Esophagus (tissue), 2 donors: ENCODE results near the gene NUP50. TPM values are rescaled to one million over a fixed set of nuclear protein-coding genes. Genes with fewer than 3 reads are reported as not detected.

Experiments used
- H3K27ac ChIP-seq, 2 donors: one replicate each; pipeline ENCODE4 v1.5.1; 2013; ENCODE audit warnings: low read depth in 2 of 2, mild to moderate bottlenecking in 2 of 2, inconsistent platforms in 1 of 2, low read length in 1 of 2, moderate library complexity in 1 of 2
- H3K27me3 ChIP-seq, 2 donors: one replicate each; pipeline ENCODE4 v1.6.1; 2013; ENCODE audit warnings: low read length in 2 of 2, control low read depth in 1 of 2, mild to moderate bottlenecking in 1 of 2; ENCODE audit not compliant: insufficient read depth in 2 of 2, control insufficient read depth in 1 of 2
- H3K36me3 ChIP-seq, 2 donors: one replicate each; pipeline ENCODE4 v1.6.1; 2013; ENCODE audit warnings: low read length in 1 of 2; ENCODE audit not compliant: control insufficient read depth in 2 of 2, insufficient read depth in 2 of 2
- H3K4me1 ChIP-seq, 2 donors: one replicate each; pipeline ENCODE4 v1.6.1; 2013; ENCODE audit warnings: low read length in 1 of 2; ENCODE audit not compliant: control insufficient read depth in 2 of 2, insufficient read depth in 2 of 2
- H3K4me3 ChIP-seq, 2 donors: one replicate each; pipeline ENCODE4 v1.5.1; 2013; ENCODE audit warnings: low read length in 2 of 2, mild to moderate bottlenecking in 2 of 2, low read depth in 1 of 2, moderate library complexity in 1 of 2
- H3K9me3 ChIP-seq, 2 donors: one replicate each; pipeline ENCODE4 v1.6.1; 2013; ENCODE audit warnings: mild to moderate bottlenecking in 2 of 2, low read depth in 1 of 2, low read length in 1 of 2, moderate library complexity in 1 of 2; ENCODE audit not compliant: control insufficient read depth in 2 of 2, insufficient read depth in 1 of 2
- WGBS, 2 donors: extraction: QIAGEN DNeasy Blood & Tissue Kit; methylation state at CpG; one replicate each; pipeline ENCODE4 v1.1.7; 2013; 5-methylcytosine and 5-hydroxymethylcytosine counted together
- polyA plus RNA-seq, 2 donors: library from polyadenylated mRNA; stranded (reverse); fragments of 200-250 nt; gene quantifications; one replicate each; pipeline ENCODE4 v1.2.3, GENCODE V29; 2013
- donor health status: healthy with polysubstance abuse.
- donor health status: Bipolar disorder and iron deficiency.

Gene NUP50
- polyA plus RNA-seq, 2 donors = 19.7 to 21.5 TPM

DNA sequence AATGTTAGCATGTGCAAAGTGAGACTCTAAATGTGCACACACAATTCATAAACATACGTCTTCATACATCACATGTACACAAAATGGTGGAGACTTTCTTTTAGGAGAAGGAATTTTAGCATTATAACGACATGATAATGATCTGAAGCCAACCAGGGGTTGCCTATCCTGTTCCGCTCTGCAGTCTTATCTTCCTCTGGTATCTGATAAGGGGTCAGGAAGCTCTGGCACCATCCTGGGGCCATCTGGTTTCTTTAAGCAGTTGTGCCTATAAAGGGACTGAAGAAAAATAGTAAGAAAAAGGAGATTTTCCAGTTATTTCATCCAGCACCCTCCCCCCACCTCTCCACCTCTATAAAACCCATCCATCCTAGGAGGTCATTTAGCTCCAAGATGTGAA is 5.8 kb upstream of the NUP50 start:
- Histone ChIP-seq H3K27me3 (no peaks in the 10 kb centered on the region), H3K36me3 (peaks cover 0 to 11% of the 10 kb centered on the region in 2 donors), H3K4me1 (peaks cover 0 to 10% of the 10 kb centered on the region in 2 donors), H3K27ac (no peak overlapping the region), H3K4me3 (no peak overlapping the region), H3K9me3 (no peaks in the 10 kb centered on the region)
- WGBS, 2 donors = 85 to 88% methylated on average over 3 of the region's 3 CpGs

- Histone ChIP-seq H3K27ac (peak overlapping the region; percentile 5 to 80), H3K4me1 (peaks cover 0 to 10% of the 10 kb centered on the region in 2 donors), H3K9me3 (no peaks in the 10 kb centered on the region), H3K4me3 (no peak overlapping the region), H3K36me3 (peaks cover 0 to 11% of the 10 kb centered on the region in 2 donors), H3K27me3 (no peaks in the 10 kb centered on the region)
- 38 to 39% methylated on average over 5 of the region's 5 CpGs for WGBS, 2 donors
Measured at GRCh38 chr22:45159652-45160462, 3.9 kb upstream of the NUP50 start.

- peak overlapping the region; percentile 78 to 82 for H3K4me3 ChIP-seq
- H3K4me1 ChIP-seq = peaks cover 0 to 10% of the 10 kb centered on the region in 2 donors
- peaks cover 0 to 4% of the 10 kb centered on the region in 2 donors for H3K36me3 ChIP-seq
Measured at GRCh38 chr22:45162531-45162930, 1.2 kb upstream of the NUP50 start.

DNA sequence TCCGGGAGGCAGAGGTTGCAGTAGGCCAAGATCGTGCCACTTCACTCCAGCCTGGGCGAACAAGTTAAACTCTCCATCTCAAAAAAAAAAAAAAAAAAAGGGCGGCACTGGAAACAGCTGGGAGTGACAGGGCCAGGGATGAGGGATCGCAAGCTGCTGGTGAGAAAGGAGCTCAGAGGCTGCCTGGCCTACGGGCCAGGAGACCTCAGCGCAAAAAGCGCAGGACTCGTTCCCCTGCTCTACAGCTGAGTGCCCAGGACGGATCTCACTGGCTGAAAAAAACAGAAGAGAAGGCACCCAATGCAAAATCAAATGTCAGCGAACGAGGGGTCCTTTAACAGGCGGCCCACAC is 650 bp upstream of the NUP50 start:
- no peaks in the 10 kb centered on the region for H3K27me3 ChIP-seq
- WGBS, 2 donors = 3 to 4% methylated on average over 13 of the region's 13 CpGs
- peak overlapping the region; percentile 78 to 82 for H3K4me3 ChIP-seq
- H3K9me3 ChIP-seq = no peaks in the 10 kb centered on the region
- peak overlapping the region; percentile 97 to 98 for H3K27ac ChIP-seq
- peaks cover 0 to 10% of the 10 kb centered on the region in 2 donors for H3K4me1 ChIP-seq
- H3K36me3 ChIP-seq = no peaks in the 10 kb centered on the region

More at GRCh38 chr22:45162531-45162930, 1.2 kb upstream of the NUP50 start:
- Histone ChIP-seq H3K27ac (peak overlapping the region; percentile 97 to 98), H3K9me3 (no peaks in the 10 kb centered on the region), H3K27me3 (no peaks in the 10 kb centered on the region)
- WGBS, 2 donors = 49 to 61% methylated on average over 19 of the region's 19 CpGs

DNA sequence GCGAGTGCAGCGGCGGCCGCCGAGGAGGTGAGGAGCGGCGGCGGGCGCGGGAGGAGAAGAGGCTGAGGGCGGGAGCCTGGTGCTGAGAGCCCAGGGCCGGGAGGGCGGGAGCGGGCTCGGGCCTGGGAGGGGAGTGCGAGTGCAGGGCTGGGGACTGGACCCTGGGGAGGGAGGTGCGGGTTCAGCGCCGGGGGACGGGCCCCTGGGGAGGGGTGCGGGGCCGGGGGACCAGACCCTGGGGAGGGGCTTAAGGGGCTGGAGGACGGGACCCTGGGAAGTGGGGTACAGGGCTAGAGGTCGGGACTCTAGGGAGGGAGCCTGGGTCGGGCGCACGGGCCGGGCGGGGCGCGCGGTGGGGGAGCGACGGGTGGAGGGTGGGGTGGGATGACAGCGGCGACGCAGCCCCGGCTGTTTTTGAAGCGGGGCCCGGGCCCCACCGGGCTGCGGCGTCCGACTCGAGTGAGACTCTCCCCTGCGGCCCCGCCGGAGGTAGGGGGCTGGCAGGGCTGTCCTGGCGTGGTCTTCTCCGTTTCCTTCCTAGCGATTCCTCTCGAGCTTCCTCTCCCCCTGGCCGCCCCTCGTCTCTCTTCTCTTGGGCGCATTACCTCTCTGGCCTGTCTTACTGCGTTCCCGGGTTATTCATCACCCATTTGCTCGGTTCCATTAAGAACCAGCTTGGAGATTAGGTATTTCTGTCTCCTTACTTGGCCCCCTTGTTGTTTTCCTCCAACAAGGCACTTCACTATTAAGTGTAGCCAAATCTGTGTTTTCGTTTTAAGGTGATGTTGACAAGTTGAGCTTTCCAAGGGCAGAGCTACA is 754 bp downstream of the NUP50 start:
- no peaks in the 10 kb centered on the region for H3K9me3 ChIP-seq
- H3K4me3 ChIP-seq = peak overlapping the region; percentile 86 to 91
- peak overlapping the region; percentile 90 to 91 for H3K27ac ChIP-seq
- no peaks in the 10 kb centered on the region for H3K27me3 ChIP-seq
- H3K4me1 ChIP-seq = peaks cover 0 to 6% of the 10 kb centered on the region in 2 donors
- WGBS, 2 donors = 0 to 1% methylated on average over 33 to 59 of the region's 59 CpGs
- peaks cover 0 to 7% of the 10 kb centered on the region in 2 donors for H3K36me3 ChIP-seq

DNA sequence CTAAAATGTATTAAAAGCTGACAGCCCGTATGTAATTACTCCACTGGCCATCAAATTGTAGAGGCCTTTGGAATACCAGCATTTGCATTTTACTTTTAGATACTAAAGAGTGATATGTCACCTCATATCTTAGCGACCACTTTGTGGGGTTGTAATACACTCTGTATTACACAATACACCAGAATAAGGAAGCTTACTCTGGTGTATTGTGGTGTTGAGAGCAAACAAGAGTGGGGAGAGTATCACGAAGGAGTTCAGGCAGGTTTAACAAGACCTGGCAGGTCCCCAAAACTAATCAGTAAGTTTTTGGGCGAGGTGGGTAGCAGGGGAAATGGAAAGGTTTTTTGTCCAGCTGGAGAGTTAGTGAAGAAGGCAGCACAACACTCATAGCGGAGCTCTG is 3.2 kb downstream of the NUP50 start:
- 57 to 58% methylated on average over 5 of the region's 5 CpGs for WGBS, 2 donors
- Histone ChIP-seq H3K27me3 (no peaks in the 10 kb centered on the region), H3K4me3 (no peak overlapping the region), H3K36me3 (peaks cover 3 to 14% of the 10 kb centered on the region in 2 donors), H3K4me1 (no peaks in the 10 kb centered on the region), H3K27ac (no peak overlapping the region), H3K9me3 (no peaks in the 10 kb centered on the region)

DNA sequence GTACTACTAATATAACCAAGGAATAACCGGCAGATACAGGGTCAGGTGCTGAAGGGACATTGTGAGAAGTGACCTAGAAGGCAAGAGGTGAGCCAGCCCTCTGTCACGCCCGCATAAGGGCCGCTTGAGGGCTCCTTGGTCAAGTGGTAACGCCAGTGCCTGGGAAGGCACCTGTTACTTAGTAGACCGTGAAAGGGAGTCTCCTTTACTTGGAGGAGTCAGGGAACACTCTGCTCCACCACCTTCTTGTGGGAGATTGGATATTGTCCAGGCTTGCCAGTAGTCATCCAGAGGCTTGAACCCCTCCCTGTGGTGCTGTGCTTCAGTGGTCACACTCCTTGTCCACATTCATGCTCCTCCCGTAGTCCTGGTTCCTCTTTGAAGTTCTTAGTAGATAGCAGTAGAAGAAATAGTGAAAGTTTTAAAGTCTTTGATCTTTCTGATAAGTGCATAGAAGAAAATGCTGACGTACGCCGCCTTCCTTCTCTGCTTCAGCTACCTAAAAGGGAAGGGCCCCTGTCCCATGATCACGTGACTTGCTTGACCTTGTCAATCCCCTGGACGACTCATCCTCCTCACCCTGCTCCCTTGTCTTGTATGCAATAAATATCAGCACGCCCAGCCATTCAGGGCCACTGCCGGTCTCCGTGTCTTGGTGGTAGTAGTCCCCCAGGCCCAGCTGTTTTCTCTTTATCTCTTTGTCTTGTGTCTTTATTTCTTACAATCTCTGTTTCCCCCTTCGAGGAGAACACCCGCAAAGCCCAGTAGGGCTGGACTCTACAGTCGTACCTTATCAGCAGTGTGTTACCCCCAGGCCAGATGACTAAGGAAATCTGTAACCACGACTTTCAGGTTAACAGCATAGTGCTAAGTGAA is 6.1 kb downstream of the NUP50 start:
- H3K4me1 ChIP-seq = no peaks in the 10 kb centered on the region
- H3K27ac ChIP-seq = no peak overlapping the region
- peaks cover 3 to 26% of the 10 kb centered on the region in 2 donors for H3K36me3 ChIP-seq
- 76 to 82% methylated on average over 19 of the region's 19 CpGs for WGBS, 2 donors
- no peak overlapping the region for H3K4me3 ChIP-seq
- no peaks in the 10 kb centered on the region for H3K27me3 ChIP-seq
- no peaks in the 10 kb centered on the region for H3K9me3 ChIP-seq

- Histone ChIP-seq H3K4me3 (no peak overlapping the region), H3K9me3 (no peaks in the 10 kb centered on the region), H3K27me3 (no peaks in the 10 kb centered on the region), H3K27ac (no peak overlapping the region), H3K4me1 (no peaks in the 10 kb centered on the region), H3K36me3 (peaks cover 3 to 29% of the 10 kb centered on the region in 2 donors)
- 84 to 91% methylated on average over 6 of the region's 6 CpGs for WGBS, 2 donors
Measured at GRCh38 chr22:45171830-45172229, 8.1 kb downstream of the NUP50 start.
